Right hindlimb (tissue), 1 donor: Measurements from ENCODE around the gene DGKI.

Source experiments
- DNase-seq: peaks from one replicate; pipeline ENCODE4 v3.0.0-alpha.2; 2018

The DGKI gene

GRCh38 chr7:137681657-137682562 is 164.9 kb downstream of the DGKI start:
- DNase-seq, result no peak

- no peak for DNase-seq
Observed at GRCh38 chr7:137674551-137675409, 172.0 kb downstream of the DGKI start.

GRCh38 chr7:137674048-137674447 is 172.7 kb downstream of the DGKI start:
- no peak for DNase-seq

GRCh38 chr7:137671920-137672319 is 174.9 kb downstream of the DGKI start:
- DNase-seq, result no peak

GRCh38 chr7:137670222-137671064 is 176.3 kb downstream of the DGKI start:
- no peak for DNase-seq

- no peak for DNase-seq
Observed at GRCh38 chr7:137669706-137670105, 177.1 kb downstream of the DGKI start.

GRCh38 chr7:137668404-137668803 is 178.4 kb downstream of the DGKI start:
- DNase-seq, result no peak

- DNase-seq, result no peak
Observed at GRCh38 chr7:137667633-137668387, 179.0 kb downstream of the DGKI start.

GRCh38 chr7:137664846-137665245 is 181.9 kb downstream of the DGKI start:
- DNase-seq, result no peak

GRCh38 chr7:137661634-137662033 is 185.1 kb downstream of the DGKI start:
- no peak for DNase-seq

GRCh38 chr7:137658190-137658900 is 188.4 kb downstream of the DGKI start:
- no peak for DNase-seq

GRCh38 chr7:137657476-137658189 is 189.1 kb downstream of the DGKI start:
- DNase-seq, result no peak

- no peak for DNase-seq
Observed at GRCh38 chr7:137656850-137657232, 189.9 kb downstream of the DGKI start.

GRCh38 chr7:137656227-137656849 is 190.4 kb downstream of the DGKI start:
- peak; percentile 81 for DNase-seq

- no peak for DNase-seq
Observed at GRCh38 chr7:137655804-137656203, 191.0 kb downstream of the DGKI start.

GRCh38 chr7:137652721-137653120 is 194.1 kb downstream of the DGKI start:
- no peak for DNase-seq

- DNase-seq, result no peak
Observed at GRCh38 chr7:137647905-137648565, 198.7 kb downstream of the DGKI start.

GRCh38 chr7:137642472-137642871 is 204.3 kb downstream of the DGKI start:
- no peak for DNase-seq

GRCh38 chr7:137642031-137642430 is 204.7 kb downstream of the DGKI start:
- DNase-seq, result no peak

- DNase-seq, result no peak
Observed at GRCh38 chr7:137636376-137636775, 210.4 kb downstream of the DGKI start.
